Activated CD8-positive, alpha-beta T cell treated with anti-CD3 and anti-CD28 coated beads for 36 hours (primary cell): ENCODE data around the gene MAGEB1. TPM values are rescaled to one million over a fixed set of nuclear protein-coding genes. Genes with fewer than 3 reads are reported as not detected.

Experiments used
- ATAC-seq: fragments of 200-7000 bp; cut with Tn5 transposase; one replicate; pipeline ENCODE4 v1.10.0; 2021; ENCODE audit warnings: mild to moderate bottlenecking, moderate library complexity
- CTCF ChIA-PET: fragments of 350-600 bp; sonication (Branson Sonifier 250); formaldehyde crosslinking; loops from one replicate; lab custom pipeline; 2021; ENCODE audit warnings: antibody characterized with exemption; lab: Charles Lee
- POLR2A ChIA-PET: fragments of 350-600 bp; sonication (Branson Sonifier 250); formaldehyde crosslinking; loops from one replicate; lab custom pipeline; 2021; ENCODE audit warnings: antibody characterized with exemption; lab: Charles Lee
- DNase-seq: peaks from one replicate; pipeline ENCODE4 v3.0.0-alpha.2; 2020
- H3K27ac Mint-ChIP-seq: one replicate; pipeline ENCODE4 v1.8.0; 2021; ENCODE audit warnings: mild to moderate bottlenecking, mixed read lengths
- H3K27me3 Mint-ChIP-seq: one replicate; pipeline ENCODE4 v1.8.0; 2021; ENCODE audit warnings: mixed read lengths
- H3K36me3 Mint-ChIP-seq: one replicate; pipeline ENCODE4 v1.8.0; 2021; ENCODE audit warnings: low read depth, mixed read lengths
- H3K4me1 Mint-ChIP-seq: one replicate; pipeline ENCODE4 v1.8.0; 2021; ENCODE audit warnings: low read depth, mixed read lengths
- H3K4me3 Mint-ChIP-seq: one replicate; pipeline ENCODE4 v1.8.0; 2021; ENCODE audit warnings: mild to moderate bottlenecking, moderate library complexity, mixed read lengths
- H3K9me3 Mint-ChIP-seq: one replicate; pipeline ENCODE4 v1.8.0; 2021; ENCODE audit warnings: mixed read lengths
- intact Hi-C: fragments of 100-400 bp; cut with micrococcal nuclease; formaldehyde crosslinking; loops from one replicate; pipeline ENCODE4 v1.10.0; 2022
- total RNA-seq, 2 experiments: library from RNA; stranded (reverse); gene quantifications; one replicate each; pipeline ENCODE4 v1.2.3, GENCODE V29; 2021
- TF ChIP-seq, protein P1 (sequence below): fragments of 200-600 bp; IDR thresholded peaks from one replicate; pipeline ENCODE4 v1.8.0; 2022; ENCODE audit warnings: antibody characterized with exemption, mild to moderate bottlenecking

Gene MAGEB1
- total RNA-seq, 2 experiments from 2014 or later, result not detected

DNA sequence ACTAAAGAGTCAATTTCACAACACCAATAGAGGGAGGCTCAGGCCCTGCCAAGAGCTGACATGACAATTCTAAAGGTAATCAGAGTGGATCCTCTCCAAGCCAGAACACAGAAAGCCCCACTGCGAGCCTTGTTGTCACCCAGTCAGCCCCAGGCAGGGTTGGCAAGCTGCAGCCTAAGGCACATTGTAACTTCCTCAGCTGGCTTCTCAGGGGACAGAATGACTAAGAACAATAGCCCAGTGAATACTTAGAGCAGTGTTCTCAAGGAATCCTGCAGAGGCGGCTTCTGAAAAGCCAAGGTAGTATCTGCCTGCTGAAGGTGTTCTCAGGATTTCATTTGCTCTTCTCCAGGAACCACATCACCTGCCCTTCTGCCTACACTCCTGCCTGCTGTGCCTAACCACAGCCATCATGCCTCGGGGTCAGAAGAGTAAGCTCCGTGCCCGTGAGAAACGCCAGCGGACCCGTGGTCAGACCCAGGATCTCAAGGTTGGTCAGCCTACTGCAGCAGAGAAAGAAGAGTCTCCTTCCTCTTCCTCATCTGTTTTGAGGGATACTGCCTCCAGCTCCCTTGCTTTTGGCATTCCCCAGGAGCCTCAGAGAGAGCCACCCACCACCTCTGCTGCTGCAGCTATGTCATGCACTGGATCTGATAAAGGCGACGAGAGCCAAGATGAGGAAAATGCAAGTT, 5.1 kb upstream of the MAGEB1 start, which contains the start of gene MAGEB4:
MAGEB4 (plus strand) TSS at position 277 of the 692 bp plus-strand sequence; CDS start at position 413, 136 bp downstream.
- CTCF ChIA-PET, result no interaction called here

DNA sequence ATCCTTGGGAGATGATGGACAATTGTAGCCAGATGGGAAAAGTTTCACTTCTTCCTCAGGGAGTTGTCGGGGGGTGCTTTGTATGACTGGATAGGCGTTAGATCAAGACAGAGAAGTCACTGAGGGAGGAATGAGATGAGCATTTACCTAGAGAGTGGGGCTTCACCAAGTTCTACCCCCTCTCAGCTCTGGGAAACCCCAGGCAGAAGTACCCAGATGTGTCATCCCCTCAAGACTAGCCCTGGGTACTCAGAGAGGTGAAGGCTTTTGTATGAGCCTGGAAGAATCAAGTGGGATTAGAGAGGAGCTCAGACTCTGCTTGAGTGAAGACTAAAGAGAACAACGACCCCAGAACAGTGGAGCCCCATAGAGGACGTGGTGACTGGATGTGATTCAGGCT, 1.9 kb downstream of the MAGEB1 start:
- Mint-ChIP-seq H3K9me3 (no peaks in the 10 kb centered on the region), H3K27me3 (no peaks in the 10 kb centered on the region), H3K4me1 (no peaks in the 10 kb centered on the region), H3K27ac (no peak overlapping the region), H3K4me3 (no peak overlapping the region), H3K36me3 (no peaks in the 10 kb centered on the region)
- CTCF ChIA-PET, result no interaction called here
- intact Hi-C loops, result no loop called here
- TF ChIP-seq, protein P1, sequence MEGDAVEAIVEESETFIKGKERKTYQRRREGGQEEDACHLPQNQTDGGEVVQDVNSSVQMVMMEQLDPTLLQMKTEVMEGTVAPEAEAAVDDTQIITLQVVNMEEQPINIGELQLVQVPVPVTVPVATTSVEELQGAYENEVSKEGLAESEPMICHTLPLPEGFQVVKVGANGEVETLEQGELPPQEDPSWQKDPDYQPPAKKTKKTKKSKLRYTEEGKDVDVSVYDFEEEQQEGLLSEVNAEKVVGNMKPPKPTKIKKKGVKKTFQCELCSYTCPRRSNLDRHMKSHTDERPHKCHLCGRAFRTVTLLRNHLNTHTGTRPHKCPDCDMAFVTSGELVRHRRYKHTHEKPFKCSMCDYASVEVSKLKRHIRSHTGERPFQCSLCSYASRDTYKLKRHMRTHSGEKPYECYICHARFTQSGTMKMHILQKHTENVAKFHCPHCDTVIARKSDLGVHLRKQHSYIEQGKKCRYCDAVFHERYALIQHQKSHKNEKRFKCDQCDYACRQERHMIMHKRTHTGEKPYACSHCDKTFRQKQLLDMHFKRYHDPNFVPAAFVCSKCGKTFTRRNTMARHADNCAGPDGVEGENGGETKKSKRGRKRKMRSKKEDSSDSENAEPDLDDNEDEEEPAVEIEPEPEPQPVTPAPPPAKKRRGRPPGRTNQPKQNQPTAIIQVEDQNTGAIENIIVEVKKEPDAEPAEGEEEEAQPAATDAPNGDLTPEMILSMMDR, result no peak
- no peak for DNase-seq
- POLR2A ChIA-PET, result no interaction called here
- ATAC-seq, result no peak

More for the DNA sequence above, 5.1 kb upstream of the MAGEB1 start, which contains the start of gene MAGEB4:
- no peaks in the 10 kb centered on the region for H3K27me3 Mint-ChIP-seq
- H3K4me1 Mint-ChIP-seq, result no peaks in the 10 kb centered on the region
- no peaks in the 10 kb centered on the region for H3K36me3 Mint-ChIP-seq
- DNase-seq, result no peak
- H3K9me3 Mint-ChIP-seq, result no peaks in the 10 kb centered on the region
- POLR2A ChIA-PET, result no interaction called here
- no peak within 1 kb of the TSS for H3K4me3 Mint-ChIP-seq
- TF ChIP-seq, protein P1, result no peak
- intact Hi-C loops, result no loop called here
- no peak for ATAC-seq
- no peak within 1 kb of the TSS for H3K27ac Mint-ChIP-seq

DNA sequence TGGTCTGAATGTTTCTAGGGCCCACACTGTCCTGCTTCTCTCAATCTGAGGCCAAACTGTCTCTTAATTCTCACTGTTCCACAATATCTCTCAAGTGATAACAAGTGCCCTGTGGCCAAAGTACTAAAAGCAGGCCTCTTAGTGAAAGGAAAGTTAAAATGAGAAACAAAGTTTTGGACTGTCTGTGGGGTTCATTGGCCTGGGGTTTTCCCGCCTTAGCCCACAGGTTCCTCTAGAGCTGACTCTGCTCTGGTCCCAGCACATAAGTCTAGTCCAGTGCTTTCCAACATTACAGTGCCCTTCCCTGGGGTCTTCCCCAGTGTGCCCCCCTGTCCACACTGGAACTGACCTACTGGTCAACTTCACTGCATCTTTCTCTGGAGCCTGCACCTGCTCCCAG, 6.3 kb downstream of the MAGEB1 start:
- ChIA-PET CTCF (no interaction called here), POLR2A (no interaction called here)
- Mint-ChIP-seq H3K9me3 (peaks cover 4% of the 10 kb centered on the region), H3K27ac (no peak overlapping the region), H3K4me1 (no peaks in the 10 kb centered on the region), H3K4me3 (no peak overlapping the region), H3K27me3 (no peaks in the 10 kb centered on the region), H3K36me3 (no peaks in the 10 kb centered on the region)
- TF ChIP-seq, protein P1, result no peak
- ATAC-seq (no peak), DNase-seq (no peak)
- intact Hi-C loops, result no loop called here

DNA sequence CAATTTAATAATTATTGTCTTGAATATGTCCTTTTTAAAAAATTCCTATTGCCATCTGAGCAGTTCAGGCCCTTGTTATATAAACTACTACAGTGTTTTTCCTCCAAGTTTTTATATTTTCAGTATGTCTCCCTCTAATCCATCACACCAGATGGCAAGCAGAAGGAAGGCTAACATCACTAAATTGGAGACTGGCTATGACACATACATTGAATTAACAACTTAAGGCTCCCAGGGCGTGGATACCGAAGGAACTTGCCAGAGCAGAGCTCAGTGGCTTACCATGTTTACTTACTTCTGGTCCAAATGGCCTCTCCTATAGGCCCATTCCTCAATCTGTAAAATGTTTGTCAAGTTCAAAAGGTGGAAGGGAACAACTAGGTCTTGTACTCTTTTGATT, 13.0 kb downstream of the MAGEB1 start:
- DNase-seq (no peak), ATAC-seq (no peak)
- Mint-ChIP-seq H3K4me3 (no peak overlapping the region), H3K9me3 (peaks cover 4% of the 10 kb centered on the region), H3K27me3 (no peaks in the 10 kb centered on the region), H3K36me3 (no peaks in the 10 kb centered on the region), H3K4me1 (no peaks in the 10 kb centered on the region), H3K27ac (no peak overlapping the region)
- TF ChIP-seq, protein P1, result no peak
- intact Hi-C loops, result no loop called here
- POLR2A ChIA-PET, result no interaction called here
- CTCF ChIA-PET, result no interaction called here

GRCh38 chrX:30261012-30261411, 14.1 kb downstream of the MAGEB1 start:
- Mint-ChIP-seq H3K27ac (no peak overlapping the region), H3K4me1 (no peaks in the 10 kb centered on the region), H3K36me3 (no peaks in the 10 kb centered on the region), H3K27me3 (no peaks in the 10 kb centered on the region), H3K9me3 (peaks cover 2% of the 10 kb centered on the region), H3K4me3 (no peak overlapping the region)
- no peak for ATAC-seq
- intact Hi-C loops, result no loop called here
- TF ChIP-seq, protein P1, result no peak
- ChIA-PET POLR2A (no interaction called here), CTCF (no interaction called here)
- DNase-seq, result no peak
